Small intestine (tissue), 7 donors: ENCODE data around the gene RAD51AP1. TPM values are rescaled to one million over a fixed set of nuclear protein-coding genes. Genes with fewer than 3 reads are reported as not detected.

ENCODE experiments used
- DNase-seq, 2 donors: peaks; one replicate each; pipeline versions ENCODE4 v3.0.0 to v3.0.0-alpha.2; 2013
- FAIRE-seq: peaks from 2 replicates; lab custom pipeline; 2012; peaks lifted over from hg19 to GRCh38; lab: Jason Lieb, UNC
- H3K27ac ChIP-seq, 3 donors: one replicate each; pipeline ENCODE4 v1.5.1; 2013; ENCODE audit warnings: low read length in 2 of 3, mild to moderate bottlenecking in 2 of 3, control low read depth in 1 of 3, inconsistent platforms in 1 of 3, low read depth in 1 of 3, moderate library complexity in 1 of 3
- H3K27me3 ChIP-seq, 3 donors: one replicate each; pipeline ENCODE4 v1.6.1; 2013; ENCODE audit warnings: low read length in 3 of 3, inconsistent platforms in 1 of 3; ENCODE audit not compliant: control insufficient read depth in 3 of 3, insufficient read depth in 3 of 3
- H3K36me3 ChIP-seq, 3 donors: one replicate each; pipeline ENCODE4 v1.6.1; 2013; ENCODE audit warnings: low read length in 3 of 3, inconsistent platforms in 1 of 3, low read depth in 1 of 3, mild to moderate bottlenecking in 1 of 3, moderate library complexity in 1 of 3; ENCODE audit not compliant: control insufficient read depth in 3 of 3, insufficient read depth in 2 of 3
- H3K4me1 ChIP-seq, 3 donors: one replicate each; pipeline ENCODE4 v1.6.1; 2013; ENCODE audit warnings: low read length in 2 of 3, inconsistent platforms in 1 of 3, low read depth in 1 of 3, mild to moderate bottlenecking in 1 of 3, moderate library complexity in 1 of 3; ENCODE audit not compliant: control insufficient read depth in 3 of 3, insufficient read depth in 2 of 3
- H3K4me3 ChIP-seq, 3 donors: one replicate each; pipeline ENCODE4 v1.5.1; 2013; ENCODE audit warnings: low read length in 3 of 3, control low read depth in 1 of 3, inconsistent platforms in 1 of 3, low read depth in 1 of 3, mild to moderate bottlenecking in 1 of 3, moderate library complexity in 1 of 3
- H3K9me3 ChIP-seq, 2 donors: one replicate each; pipeline ENCODE4 v1.6.1; 2013; ENCODE audit warnings: low read depth in 1 of 2, low read length in 1 of 2; ENCODE audit not compliant: control insufficient read depth in 2 of 2, insufficient read depth in 1 of 2
- WGBS, 3 donors: extraction: QIAGEN DNeasy Blood & Tissue Kit; methylation state at CpG; one replicate each; pipeline ENCODE4 v1.1.7; 2013; 5-methylcytosine and 5-hydroxymethylcytosine counted together
- polyA plus RNA-seq, 4 donors: library from polyadenylated mRNA; stranded (reverse) in 3 of 4; unstranded in 1 of 4; fragments of 200-250 nt in 3 of 4; fragments of 120-200 nt in 1 of 4; gene quantifications; one replicate each; pipeline versions ENCODE4 v1.2.1 to v1.2.3, GENCODE V29; 2013
- donor health status: healthy with polysubstance abuse.
- donor health status: control.
- donor health status: control.
- donor health status: Bipolar disorder and iron deficiency.
- donor health status: healthy.

The RAD51AP1 gene
- polyA plus RNA-seq, 4 donors: 1.4 to 16.5 (median 6.7) TPM

- WGBS, 3 donors: 76 to 88% (median 82%) methylated on average over 3 of the region's 3 CpGs
- DNase-seq: peak in 1 of 2 donors; percentile 17
- H3K27ac ChIP-seq: no peak overlapping the region
Measured at GRCh38 chr12:4567073-4567881, 28.6 kb downstream of the RAD51AP1 start.

GRCh38 chr12:4569261-4569660 is 30.6 kb downstream of the RAD51AP1 start:
- no peak for FAIRE-seq

More at GRCh38 chr12:4567073-4567881, 28.6 kb downstream of the RAD51AP1 start:
- H3K27me3 ChIP-seq: peaks cover 0 to 4% (median 0%) of the 10 kb centered on the region in 3 donors
- no peak overlapping the region for H3K4me3 ChIP-seq
- no peaks in the 10 kb centered on the region for H3K36me3 ChIP-seq
- no peak for FAIRE-seq
- H3K4me1 ChIP-seq: peaks cover 0 to 2% (median 0%) of the 10 kb centered on the region in 3 donors
- no peaks in the 10 kb centered on the region for H3K9me3 ChIP-seq

GRCh38 chr12:4572680-4573079 is 34.0 kb downstream of the RAD51AP1 start:
- WGBS, 3 donors: 80 to 94% (median 87%) methylated on average over 7 of the region's 7 CpGs
- no peak for FAIRE-seq

More at GRCh38 chr12:4569261-4569660, 30.6 kb downstream of the RAD51AP1 start:
- no peak overlapping the region for H3K4me3 ChIP-seq
- no peak for DNase-seq
- H3K27me3 ChIP-seq: no peaks in the 10 kb centered on the region
- WGBS, 3 donors: 92 to 94% (median 92%) methylated on average over 4 of the region's 4 CpGs
- H3K4me1 ChIP-seq: no peaks in the 10 kb centered on the region
- H3K36me3 ChIP-seq: no peaks in the 10 kb centered on the region
- no peaks in the 10 kb centered on the region for H3K9me3 ChIP-seq
- H3K27ac ChIP-seq: no peak overlapping the region

GRCh38 chr12:4579305-4580102 is 40.8 kb downstream of the RAD51AP1 start:
- no peaks in the 10 kb centered on the region for H3K27me3 ChIP-seq
- no peaks in the 10 kb centered on the region for H3K4me1 ChIP-seq
- WGBS, 3 donors: 21 to 37% (median 30%) methylated on average over 8 of the region's 8 CpGs
- FAIRE-seq: no peak
- peak; percentile 24 to 73 for DNase-seq
- no peaks in the 10 kb centered on the region for H3K9me3 ChIP-seq
- H3K27ac ChIP-seq: no peak overlapping the region
- H3K4me3 ChIP-seq: no peak overlapping the region
- no peaks in the 10 kb centered on the region for H3K36me3 ChIP-seq

More at GRCh38 chr12:4572680-4573079, 34.0 kb downstream of the RAD51AP1 start:
- Histone ChIP-seq H3K36me3 (no peaks in the 10 kb centered on the region), H3K4me1 (no peaks in the 10 kb centered on the region), H3K4me3 (no peak overlapping the region), H3K27me3 (no peaks in the 10 kb centered on the region), H3K9me3 (no peaks in the 10 kb centered on the region), H3K27ac (no peak overlapping the region)
- DNase-seq: no peak

- no peak for DNase-seq
- Histone ChIP-seq H3K4me3 (no peak overlapping the region), H3K9me3 (no peaks in the 10 kb centered on the region), H3K36me3 (no peaks in the 10 kb centered on the region), H3K27me3 (no peaks in the 10 kb centered on the region), H3K4me1 (no peaks in the 10 kb centered on the region), H3K27ac (no peak overlapping the region)
- no peak for FAIRE-seq
- WGBS, 3 donors: 69 to 80% (median 74%) methylated on average over 3 of the region's 3 CpGs
Measured at GRCh38 chr12:4580281-4580688, 41.6 kb downstream of the RAD51AP1 start.

- DNase-seq (no peak), FAIRE-seq (no peak)
- no peak overlapping the region for H3K4me3 ChIP-seq
- H3K4me1 ChIP-seq: no peaks in the 10 kb centered on the region
- 66 to 81% (median 76%) methylated on average over 4 to 6 of the region's 6 CpGs for WGBS, 3 donors
- H3K27ac ChIP-seq: no peak overlapping the region
- H3K36me3 ChIP-seq: no peaks in the 10 kb centered on the region
- H3K27me3 ChIP-seq: no peaks in the 10 kb centered on the region
- no peaks in the 10 kb centered on the region for H3K9me3 ChIP-seq
Measured at GRCh38 chr12:4584281-4584680, 45.6 kb downstream of the RAD51AP1 start.

GRCh38 chr12:4584896-4585295 is 46.2 kb downstream of the RAD51AP1 start:
- no peak overlapping the region for H3K4me3 ChIP-seq
- no peaks in the 10 kb centered on the region for H3K4me1 ChIP-seq
- H3K9me3 ChIP-seq: no peaks in the 10 kb centered on the region
- 86 to 94% (median 88%) methylated on average over 7 of the region's 7 CpGs for WGBS, 3 donors
- DNase-seq (no peak), FAIRE-seq (no peak)
- H3K27me3 ChIP-seq: no peaks in the 10 kb centered on the region
- no peaks in the 10 kb centered on the region for H3K36me3 ChIP-seq
- H3K27ac ChIP-seq: no peak overlapping the region

GRCh38 chr12:4586500-4586899 is 47.8 kb downstream of the RAD51AP1 start:
- DNase-seq: peak in 1 of 2 donors; percentile 35
- no peaks in the 10 kb centered on the region for H3K27me3 ChIP-seq
- H3K4me3 ChIP-seq: no peak overlapping the region

More at GRCh38 chr12:4586500-4586899, 47.8 kb downstream of the RAD51AP1 start:
- no peaks in the 10 kb centered on the region for H3K4me1 ChIP-seq
- no peaks in the 10 kb centered on the region for H3K9me3 ChIP-seq
- no peak for FAIRE-seq
- no peak overlapping the region for H3K27ac ChIP-seq
- H3K36me3 ChIP-seq: no peaks in the 10 kb centered on the region
- 25 to 48% (median 43%) methylated on average over 5 of the region's 5 CpGs for WGBS, 3 donors
